GM21390 (cell line): Measurements from ENCODE around the gene SV2C.
"Not testable (repeated sequence)": the region's sequence is repeated elsewhere in the genome, so short reads cannot be mapped to it uniquely, and the experiment has no call there.

Experiments
- ATAC-seq: cut with Tn5 transposase; IDR thresholded peaks from one replicate; pipeline ENCODE4 v1.9.1; 2021; ENCODE audit not compliant: unreplicated experiment

SV2C gene, protein sequence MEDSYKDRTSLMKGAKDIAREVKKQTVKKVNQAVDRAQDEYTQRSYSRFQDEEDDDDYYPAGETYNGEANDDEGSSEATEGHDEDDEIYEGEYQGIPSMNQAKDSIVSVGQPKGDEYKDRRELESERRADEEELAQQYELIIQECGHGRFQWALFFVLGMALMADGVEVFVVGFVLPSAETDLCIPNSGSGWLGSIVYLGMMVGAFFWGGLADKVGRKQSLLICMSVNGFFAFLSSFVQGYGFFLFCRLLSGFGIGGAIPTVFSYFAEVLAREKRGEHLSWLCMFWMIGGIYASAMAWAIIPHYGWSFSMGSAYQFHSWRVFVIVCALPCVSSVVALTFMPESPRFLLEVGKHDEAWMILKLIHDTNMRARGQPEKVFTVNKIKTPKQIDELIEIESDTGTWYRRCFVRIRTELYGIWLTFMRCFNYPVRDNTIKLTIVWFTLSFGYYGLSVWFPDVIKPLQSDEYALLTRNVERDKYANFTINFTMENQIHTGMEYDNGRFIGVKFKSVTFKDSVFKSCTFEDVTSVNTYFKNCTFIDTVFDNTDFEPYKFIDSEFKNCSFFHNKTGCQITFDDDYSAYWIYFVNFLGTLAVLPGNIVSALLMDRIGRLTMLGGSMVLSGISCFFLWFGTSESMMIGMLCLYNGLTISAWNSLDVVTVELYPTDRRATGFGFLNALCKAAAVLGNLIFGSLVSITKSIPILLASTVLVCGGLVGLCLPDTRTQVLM

DNA sequence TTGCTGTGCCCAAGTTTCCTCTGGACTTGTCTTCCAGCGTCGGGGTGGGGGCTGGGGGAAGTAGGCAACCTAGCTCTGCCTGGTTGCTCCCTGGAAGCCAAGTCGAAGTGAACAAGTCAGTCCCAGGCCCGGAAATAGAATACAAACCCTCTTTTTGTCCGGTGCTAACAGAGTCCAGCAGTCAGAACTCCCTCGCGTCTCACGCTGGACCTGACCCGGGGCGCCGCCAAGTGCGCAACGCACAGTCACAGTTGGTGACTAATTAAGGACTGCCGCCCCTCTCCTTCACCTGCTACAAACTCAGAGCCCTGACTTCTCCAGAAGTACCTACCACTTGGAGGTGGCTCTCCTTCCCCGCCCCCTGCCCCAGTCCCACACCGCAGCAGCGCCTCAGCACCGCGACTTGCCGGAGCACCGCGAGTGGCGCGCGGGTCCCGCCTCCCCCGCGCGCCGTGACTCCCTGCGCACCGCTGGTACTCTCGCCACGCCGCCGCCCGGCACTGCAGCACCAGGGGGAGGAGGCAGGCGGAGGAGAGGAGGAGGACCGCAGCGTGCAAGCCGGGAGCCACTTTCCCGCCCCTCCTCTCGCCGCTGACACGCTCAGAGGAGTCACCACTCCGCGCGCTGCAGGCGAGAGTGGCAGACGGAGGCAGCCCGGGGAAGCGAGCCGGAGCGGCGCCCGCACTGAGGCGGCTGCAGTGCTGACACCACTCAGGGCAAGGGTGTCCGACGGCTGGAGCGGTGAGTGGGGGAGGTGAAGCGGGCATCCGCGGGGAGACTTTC is at the start of gene SV2C:
TSS of gene SV2C (plus strand) at position 612 of the 783 bp plus-strand sequence. CDS start 48,368 bp downstream, outside the sequence.
- no peak for ATAC-seq

- ATAC-seq: not testable (repeated sequence)
These were observed 45.4 kb upstream of the SV2C start for GRCh38 chr5:76037736-76038151.

- ATAC-seq: no peak
These were observed 45.0 kb upstream of the SV2C start for GRCh38 chr5:76038212-76038611.

DNA sequence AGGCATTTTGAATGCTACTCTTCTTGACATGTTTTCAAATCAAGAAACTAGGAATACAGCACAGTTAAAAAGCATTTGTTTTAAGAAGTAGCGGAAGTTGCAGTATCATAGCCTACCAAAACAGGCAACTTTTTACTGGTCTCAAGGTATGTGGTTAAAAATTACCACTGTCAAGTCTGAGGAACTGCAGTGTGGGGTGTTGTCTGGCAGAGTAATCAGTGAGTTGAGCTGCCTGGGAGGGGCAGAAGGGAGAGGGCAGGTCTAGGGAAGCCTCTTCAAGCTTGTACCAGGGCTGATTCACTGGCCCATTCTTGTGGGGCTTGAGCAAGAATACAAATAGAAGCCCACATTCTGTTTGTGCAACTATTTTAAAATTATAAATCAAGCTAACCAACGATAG is 42.4 kb upstream of the SV2C start:
- ATAC-seq: no peak

- ATAC-seq: no peak
These were observed 41.3 kb upstream of the SV2C start for GRCh38 chr5:76041863-76042262.

GRCh38 chr5:76046741-76047140 is 36.4 kb upstream of the SV2C start:
- no peak for ATAC-seq

DNA sequence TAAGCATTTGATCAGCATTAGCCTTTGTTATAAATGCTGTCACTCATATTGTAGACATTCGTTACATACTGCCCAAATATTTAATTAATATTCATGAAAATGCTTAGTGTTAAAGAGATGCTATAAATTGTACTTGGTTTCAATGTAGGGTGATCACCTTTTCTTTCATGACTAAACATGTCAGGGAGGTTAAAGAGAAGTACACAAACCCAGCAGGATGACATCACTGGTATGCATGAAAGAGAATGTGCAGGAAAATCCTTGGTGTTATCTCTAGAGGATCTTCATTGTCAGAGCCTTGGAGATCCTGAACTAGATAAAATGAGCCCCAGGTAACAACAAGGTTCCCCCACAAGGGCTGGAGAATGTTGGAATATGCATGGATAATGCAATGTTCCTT is 33.0 kb upstream of the SV2C start:
- ATAC-seq: no peak

- ATAC-seq: no peak
These were observed 20.6 kb upstream of the SV2C start for GRCh38 chr5:76062502-76063041.

DNA sequence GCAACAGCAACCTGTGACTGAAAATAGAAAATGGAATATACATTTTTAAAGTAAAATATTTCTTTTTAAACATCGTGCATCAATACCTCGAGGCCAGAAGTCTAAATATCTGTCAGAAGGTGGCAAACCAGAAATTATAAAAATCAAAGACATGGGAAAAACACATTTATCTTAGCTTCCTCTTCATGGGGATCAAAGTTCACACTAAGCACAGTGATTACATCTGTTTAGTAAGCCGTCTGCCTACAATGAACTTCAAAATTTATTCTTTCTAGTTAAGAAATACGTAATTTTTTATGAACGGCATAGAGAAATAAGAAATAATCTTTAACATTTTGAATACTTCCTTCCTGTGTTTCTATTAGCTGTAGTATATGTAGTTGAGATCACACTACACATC is 17.9 kb upstream of the SV2C start:
- ATAC-seq: no peak

DNA sequence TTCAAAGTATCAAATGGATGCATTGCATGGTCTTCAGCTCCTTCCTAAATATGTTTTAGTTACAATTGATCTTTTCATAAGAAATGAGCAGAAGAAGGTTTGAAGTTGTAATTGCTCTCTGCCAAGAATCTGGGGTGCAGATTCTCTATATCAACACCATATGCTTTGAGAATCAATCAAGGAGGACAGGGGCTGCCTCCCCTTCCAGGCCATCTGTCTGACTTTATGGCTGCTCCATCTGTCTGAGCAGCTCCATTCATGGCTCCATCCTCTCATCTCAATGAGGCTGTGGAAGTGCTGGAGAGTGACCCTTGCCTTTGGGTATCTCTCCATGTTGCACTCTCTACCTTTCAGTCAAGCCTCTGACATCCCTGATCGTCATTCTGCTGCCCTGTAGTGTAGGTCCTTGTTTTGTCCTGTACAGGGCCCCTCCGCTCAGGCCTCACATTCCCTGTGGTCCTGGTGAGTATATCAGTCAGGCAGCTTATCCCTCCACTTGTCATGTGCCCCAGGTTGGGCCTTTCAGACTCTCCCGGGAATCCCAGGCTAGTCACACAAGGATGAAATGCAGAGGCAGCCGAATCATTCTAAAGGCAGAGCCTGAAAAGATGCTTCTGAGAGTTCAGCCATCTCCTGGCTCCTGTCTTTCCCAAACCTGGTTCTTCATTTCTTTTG is 14.0 kb upstream of the SV2C start:
- ATAC-seq: no peak

- ATAC-seq: no peak
These were observed 8.6 kb upstream of the SV2C start for GRCh38 chr5:76074487-76075065.

- no peak for ATAC-seq
These were observed 1.1 kb upstream of the SV2C start for GRCh38 chr5:76081811-76082771.

DNA sequence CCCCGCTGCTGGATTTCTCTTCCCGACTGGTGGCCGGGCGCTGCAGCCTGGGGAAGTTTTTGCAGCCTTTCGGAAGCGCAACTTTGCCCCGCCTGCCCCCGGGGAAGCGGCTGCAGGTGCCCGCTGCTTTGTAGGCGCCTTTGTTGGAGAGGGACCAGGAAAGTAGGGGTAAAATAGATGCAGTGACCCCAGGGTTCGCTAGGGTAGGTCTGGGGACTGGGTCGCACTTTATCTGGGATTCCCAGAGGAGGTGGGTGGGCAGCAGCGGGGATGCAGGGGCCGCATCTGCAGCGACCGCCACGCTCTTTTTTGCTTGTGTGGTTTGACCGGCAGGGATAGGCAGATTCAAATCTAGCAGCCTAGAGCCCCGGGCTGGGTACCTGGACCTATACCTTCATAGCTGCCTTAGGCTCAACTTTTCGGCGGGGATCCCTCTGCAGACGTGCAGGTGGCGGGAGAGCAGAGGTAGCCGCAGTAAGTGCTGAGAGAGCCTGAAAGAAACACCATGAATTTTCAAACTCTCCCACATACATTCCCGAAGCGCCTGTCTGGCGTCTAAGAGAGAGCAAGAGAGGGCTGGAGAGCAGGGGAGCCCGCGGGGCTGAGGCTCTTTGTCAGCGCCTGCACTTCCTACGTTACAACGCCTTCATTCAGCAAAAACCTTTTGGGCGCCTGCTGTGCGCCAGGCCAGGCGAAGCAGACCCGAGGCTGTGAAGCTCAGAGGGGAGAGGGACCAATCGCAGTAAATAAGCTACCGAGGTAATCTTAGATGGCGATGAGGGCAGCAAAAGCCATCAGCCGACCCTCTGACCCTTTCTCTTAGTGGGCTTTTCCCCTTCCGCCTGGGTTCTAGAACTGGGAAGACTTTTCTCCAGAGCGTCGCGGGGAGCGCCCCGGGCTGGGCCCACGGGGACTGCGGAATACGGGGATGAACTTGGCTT is 642 bp downstream of the SV2C start:
- no peak for ATAC-seq

DNA sequence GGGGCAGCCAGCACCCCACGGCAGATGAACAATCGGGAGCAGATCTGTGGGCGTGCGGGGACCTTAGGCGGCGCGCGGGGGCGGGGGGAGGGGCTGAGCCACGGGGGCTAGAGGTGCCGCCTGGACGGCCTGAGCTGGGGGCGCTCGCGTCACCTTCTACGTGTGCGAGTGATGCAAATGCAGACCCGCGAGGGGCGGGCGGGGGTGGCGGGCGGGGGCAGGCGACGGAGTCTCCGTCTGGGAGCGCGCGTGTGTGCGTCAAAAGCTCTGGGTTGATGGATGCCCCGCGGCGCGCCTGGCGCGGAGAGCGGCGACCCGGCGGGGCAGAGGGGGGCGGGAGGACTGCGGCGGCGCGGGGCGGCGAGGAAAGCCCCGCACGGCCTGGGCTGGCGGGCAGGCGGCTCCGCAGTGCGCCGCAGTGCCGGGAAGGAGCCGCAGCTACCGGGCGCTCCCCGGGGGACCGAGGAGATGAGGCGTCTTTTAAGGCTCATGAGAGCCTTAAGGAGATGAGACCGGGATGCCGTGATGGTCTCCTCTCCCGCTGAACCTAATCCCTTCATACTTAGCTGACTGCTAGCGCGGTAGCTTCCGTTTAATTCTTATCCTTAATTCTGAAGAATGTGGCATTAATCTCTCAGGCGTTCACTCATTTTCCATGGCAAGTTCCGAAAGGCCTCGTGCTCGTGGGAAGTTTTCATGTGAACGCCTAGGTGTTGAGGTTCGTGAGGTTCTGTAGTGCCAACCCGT is 1.5 kb downstream of the SV2C start:
- no peak for ATAC-seq

DNA sequence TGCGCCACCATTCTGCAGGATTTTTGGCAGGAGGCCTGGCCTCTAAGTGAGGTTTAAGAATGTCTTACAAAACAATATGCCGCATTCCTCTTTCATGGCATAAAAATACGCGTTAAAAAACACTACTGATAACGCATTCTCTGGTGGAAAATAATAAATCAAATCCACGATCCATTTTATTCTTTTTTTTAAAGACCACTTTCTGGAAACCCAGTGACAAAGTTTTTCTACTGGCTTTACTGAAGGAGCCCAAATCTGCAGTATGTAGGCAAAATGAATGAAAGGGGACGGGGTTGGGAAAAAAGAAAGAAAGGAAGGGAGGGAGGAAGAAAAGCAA is 2.0 kb downstream of the SV2C start:
- ATAC-seq: no peak

GRCh38 chr5:76086095-76086494 is 2.9 kb downstream of the SV2C start:
- ATAC-seq: no peak

GRCh38 chr5:76089156-76089555 is 6.0 kb downstream of the SV2C start:
- not testable (repeated sequence) for ATAC-seq

GRCh38 chr5:76091351-76091750 is 8.2 kb downstream of the SV2C start:
- no peak for ATAC-seq
